AML-193 (cell line): ENCODE measurements around the gene USP22.

Source experiments
- DNase-seq, 2 experiments: peaks; one replicate each; lab custom pipeline; 2025; lab: John Stamatoyannopoulos, UW

Gene USP22

DNA sequence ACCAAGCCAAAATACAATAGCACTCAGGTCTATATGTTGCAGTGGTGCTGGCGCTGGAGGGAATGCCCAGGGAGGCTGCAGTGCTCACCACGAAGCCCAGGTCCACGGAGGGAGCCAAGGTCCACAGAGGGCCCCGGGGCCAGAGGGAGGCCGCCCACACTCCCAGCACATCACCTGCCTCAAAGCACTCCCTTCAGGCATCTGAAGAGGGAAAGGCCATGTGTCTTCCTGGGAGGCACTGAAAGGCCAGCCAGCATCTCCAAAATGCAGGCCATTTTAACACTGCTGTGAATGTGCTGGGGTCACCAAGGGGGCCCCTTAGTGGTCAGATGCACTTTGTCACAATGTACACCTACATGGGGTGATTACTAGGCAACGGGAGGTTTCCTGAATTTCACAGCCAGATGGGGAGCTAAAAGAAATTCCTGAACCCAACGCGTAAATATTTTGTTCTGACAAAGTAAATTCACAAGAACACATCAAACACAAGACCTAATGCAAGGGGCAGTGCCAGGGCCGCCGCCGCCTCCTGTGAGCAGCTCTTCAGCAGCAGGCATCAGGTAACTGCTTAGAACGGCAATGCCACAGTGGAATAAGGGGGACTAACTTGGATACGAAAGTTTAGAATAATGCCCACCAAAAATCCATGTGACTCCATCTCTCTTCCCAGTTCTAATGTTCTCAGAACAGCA, 42.8 kb downstream of the USP22 start:
- no peak for DNase-seq

- no peak for DNase-seq
Measured at GRCh38 chr17:20999044-20999573, 43.7 kb downstream of the USP22 start.

GRCh38 chr17:20998571-20999043, 44.2 kb downstream of the USP22 start:
- DNase-seq = no peak

- DNase-seq = no peak
Measured at GRCh38 chr17:20997711-20998570, 44.9 kb downstream of the USP22 start.

DNA sequence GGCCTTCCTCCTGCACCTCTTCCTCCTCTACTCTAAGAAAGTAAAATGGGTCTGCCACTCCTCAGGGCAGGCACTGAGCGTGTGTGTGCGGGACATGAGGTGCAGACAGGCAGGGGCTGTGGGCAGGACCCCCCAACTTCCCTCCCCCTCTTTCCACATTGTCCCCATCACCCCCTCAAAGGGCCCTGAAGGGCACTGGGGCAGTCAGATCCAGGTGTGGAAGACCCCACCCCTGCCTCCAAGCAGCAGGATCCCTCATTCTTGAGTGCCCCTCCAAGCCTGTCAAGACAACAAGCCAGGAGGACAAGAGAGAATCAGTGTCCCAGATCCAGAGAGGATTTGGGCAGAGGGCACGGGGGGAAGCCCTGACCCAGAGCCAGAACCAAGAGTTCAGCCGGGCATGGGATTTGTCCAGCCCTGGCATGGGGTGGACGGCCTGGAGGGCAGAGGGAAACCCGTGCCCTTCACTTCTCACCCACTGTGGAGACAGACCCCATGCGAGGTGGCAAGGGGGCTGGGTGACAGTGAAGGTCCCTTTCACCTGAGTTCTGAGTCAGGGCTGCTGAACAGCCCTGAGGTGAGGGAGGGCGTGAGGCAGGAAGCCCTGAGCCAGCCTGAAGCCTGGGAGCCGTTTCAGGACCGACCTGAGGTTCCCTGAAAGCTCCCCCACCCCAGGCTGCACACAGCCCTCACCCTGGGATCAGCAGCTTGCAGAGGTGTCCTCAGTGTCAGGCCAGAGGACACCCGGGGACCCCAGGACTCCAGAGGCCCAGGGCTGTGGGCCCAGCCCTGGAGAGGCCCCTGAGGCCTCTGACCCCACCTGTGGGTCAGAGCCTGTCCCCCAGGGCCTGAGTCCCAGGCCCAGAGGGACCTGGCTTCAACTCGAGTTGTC, 45.8 kb downstream of the USP22 start:
- no peak for DNase-seq

- DNase-seq = no peak
Measured at GRCh38 chr17:20995873-20996723, 46.7 kb downstream of the USP22 start.

DNA sequence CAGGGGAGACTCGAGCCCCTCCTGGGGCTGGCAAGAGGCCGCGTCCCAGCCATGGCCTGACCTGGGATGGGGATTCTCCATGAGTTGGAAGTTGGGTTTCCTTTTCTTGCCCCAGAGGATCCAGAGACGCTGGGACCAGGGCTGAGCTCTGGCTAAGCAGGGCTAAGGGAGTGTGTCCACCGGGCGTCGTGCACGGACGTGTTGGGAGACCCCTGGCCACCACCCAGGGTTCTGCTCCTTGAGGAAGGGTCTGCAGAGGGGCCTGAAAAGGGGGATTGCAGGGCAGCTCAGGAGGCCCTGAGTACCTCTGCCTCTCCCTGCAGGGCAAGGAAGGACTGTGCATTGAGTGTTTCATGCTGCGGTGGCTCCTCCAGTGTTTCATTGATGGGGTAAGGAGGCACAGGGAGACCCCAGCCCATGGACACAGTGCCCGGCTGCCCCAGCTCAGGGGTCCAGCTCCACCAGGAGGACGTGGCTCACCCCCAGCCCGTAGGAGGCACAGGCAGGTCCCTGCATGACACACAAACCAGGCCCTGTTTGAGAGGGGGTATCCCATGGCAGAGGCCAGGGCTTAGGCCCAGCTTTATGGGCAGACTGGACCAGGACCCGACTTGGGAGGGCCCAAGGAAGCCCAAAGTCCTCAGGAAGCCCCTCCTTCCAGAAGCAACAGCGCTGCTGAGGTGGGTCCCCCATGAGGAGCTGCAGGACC, 47.5 kb downstream of the USP22 start:
- no peak for DNase-seq

DNA sequence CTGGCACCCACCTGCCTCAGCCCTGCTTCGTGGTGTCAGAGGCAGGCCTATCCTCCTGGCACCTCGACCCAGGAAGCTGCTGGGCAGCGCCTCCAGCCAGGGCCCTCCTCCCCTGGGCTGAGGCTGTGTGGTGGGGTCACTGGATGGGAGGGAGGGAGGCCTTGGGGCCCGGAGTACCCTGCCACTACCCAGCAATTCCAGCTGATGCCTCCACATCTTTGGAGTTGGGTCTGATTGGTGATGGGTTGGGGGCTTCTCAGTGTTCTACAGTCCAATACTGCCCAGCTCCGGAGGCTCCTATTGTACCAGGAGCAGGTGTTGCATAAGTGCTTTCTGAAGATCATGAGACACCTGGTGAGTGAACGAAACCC, 48.0 kb downstream of the USP22 start:
- no peak for DNase-seq

GRCh38 chr17:20993863-20994778, 48.7 kb downstream of the USP22 start:
- DNase-seq = no peak

GRCh38 chr17:20992987-20993862, 49.6 kb downstream of the USP22 start:
- DNase-seq = peak; percentile 51 to 65

DNA sequence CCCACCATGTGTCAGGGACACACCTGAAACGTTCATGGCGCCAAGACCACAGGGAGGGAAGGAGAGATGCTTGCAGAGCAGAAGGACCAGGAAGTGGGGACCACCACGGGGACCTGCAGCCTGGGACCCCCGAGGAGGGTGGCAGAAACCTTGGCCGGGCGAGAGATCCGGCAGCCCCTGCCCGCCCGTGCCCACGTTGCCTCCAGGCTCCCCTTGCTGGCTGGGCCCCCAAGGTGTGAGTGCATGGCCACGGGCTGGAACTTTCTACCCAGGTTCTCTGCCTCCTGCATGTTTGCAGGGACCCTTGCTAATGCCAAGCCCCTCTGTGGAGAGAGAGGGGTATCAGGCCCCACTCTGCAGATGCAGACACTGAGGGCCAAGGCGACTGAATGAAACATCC, 50.4 kb downstream of the USP22 start:
- no peak for DNase-seq

DNA sequence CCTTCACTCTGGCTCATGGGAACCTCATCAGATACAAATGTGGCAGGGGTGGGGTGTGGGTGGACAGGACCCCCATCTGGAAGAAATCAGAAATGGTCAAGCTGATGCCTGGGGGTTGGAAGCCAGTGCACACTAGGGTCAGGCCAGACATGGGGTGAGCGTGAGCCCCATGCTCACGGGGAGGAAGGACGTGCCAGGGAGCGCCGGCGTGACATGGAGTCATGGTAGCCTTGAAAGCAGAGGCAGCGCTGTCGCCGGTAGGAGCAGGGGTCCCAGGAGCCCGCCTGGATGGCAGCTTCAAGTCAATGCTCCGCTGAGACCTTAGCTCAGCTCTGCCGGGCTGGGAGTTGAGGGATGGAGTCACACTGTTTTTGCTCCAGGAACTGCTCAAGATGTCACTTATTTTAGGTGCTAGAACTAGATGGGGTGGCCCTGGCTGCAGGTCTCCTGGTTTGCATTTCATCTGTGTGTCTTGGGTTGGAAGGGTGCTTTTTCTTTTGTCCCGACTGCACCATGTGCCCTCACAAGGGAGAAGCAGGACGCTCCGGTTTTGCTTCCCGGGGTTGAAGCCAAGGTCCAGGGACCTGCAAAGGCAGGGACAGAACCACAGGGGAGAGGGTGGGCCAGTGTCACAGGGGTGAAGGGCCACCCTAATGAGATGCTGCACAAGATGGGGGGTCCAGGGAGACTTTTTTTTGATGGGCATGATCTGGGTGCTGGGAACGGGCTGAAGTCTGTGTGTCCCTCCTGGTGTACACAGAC, 51.4 kb downstream of the USP22 start:
- no peak for DNase-seq

DNA sequence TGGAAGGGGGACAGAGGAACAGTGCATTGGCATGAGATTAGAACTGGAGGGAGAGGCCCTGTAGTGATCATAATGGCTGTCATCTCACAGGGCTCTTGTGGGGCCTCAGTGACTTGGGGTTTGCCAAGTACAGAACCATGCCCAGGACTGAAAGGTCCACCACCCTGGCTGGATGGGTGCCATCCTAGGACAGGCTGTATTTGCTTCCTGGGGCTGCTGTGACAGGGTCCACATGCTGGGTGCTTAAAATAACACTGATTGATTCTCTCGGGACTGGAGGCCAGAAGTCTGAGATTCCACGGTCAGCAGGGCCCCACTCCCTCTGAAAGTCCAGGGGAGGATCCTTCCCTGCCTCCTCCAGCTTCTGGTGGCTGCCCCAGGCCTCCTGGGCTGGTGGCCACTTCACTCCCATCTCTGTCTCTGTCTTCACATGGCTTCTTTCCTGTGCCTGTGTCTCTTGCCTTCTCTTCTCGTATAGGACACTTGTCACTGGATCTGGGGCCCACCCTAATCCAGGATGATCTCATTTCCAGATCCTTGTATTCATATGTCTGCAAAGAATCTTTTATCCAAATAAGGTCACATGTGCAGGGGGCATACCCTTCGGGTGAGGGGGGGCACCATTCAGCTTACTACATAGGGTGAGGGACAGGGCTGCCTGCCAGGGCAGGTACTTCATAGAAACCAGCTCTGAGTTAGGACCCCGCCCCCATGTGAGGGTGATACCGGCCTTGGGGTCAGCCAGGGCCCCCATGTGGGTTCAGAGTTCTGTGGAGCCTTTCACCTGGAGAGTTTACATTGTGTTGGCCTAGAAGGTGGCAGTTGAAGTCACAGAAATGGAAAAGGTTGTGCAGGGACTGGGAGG, 52.6 kb downstream of the USP22 start:
- no peak for DNase-seq

DNA sequence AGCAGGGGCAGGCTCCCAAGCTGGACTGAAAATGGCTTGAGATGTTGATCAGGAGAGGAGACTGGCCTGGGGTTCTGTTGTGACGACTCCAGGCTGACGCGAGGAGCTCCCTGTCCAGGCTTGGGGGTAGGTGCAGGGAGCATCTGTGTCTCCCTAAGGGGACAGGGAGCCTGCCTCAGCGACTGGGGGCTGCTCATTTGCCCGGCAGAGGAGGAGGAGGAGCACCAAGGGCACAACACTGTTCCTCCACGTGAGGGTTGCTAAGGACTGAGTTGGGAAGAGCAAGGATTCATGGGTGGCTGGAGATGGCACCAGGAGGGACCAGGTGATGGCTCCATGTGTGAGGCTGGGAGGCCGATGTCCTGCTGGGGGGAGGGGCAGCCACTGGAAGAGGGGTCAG, 53.3 kb downstream of the USP22 start:
- DNase-seq = no peak

DNA sequence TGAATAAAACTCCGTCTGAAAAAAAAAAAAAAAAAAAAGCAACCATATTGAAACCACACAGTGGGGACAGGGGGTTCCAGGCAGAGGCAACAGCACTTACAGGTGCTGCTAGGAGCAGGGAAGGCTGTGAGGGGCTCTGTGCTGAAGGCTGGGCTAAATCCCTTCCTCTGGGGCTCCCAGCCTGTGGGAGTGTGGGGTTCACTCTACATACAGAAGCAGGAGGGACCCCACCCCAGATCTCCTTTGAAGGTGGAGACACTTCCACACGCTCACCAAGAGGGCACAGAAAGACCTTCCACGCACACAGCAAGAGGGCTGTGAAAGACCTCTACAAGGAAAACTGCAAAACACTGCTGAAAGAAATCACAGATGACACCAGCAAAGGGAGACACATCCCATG, 53.9 kb downstream of the USP22 start:
- DNase-seq = no peak

DNA sequence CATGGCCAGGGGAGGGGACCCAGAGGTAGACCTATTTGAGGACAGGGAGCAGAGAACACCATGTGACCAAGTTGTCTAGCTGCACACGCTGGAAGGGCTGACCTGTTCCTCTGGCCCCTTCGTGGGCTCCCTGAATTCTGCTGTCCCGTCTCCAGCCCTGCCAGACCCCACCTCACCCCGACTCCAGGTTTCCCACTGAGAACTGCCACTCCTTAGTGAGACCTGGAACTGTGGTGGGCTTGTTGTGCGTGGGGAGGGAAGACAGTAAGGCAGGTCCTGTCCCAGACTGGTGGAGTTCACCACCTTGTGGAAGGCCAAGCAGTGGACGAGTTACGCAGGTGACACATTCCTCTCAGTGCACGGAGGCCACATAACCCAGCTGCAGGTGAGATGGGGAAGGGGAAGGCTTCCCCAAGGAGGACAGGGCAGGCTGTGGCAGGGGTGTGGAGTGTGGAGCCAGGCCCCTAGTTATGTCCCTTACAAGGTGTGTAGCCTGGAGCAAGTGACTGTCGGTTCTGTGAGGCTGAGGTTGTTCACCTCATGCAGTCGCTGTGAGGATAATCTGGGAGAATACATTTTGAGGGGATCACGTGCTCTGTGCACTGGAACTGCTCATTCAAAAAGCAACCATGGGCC, 54.7 kb downstream of the USP22 start:
- DNase-seq = no peak
